ENCODE results near the gene ZSWIM5.
"Not testable (repeated sequence)": the region's sequence is repeated elsewhere in the genome, so short reads cannot be mapped to it uniquely, and the experiment has no call there.

Gene ZSWIM5

DNA sequence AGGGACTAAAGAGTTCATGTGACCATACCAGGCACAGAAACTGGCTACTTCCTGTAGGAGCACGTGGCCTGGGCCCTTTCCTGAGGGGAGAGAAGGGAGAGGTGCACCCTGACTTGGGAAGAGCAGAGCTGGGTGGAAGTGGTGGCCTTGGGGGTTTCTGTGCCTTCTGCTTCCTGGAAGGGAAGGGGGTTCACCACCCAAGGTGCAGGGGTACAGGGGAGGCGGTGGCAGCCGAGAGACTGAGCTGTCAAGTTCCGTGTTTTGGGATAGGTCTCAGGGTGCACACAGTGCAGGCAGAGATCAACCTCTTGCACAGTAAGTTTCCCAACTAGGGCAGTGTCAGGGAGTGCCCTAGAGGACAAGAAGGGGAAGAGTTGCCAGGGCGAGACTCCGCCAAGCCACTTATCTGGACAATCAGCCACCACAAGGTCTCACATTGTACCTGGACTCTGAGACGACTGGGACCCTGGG is 205.4 kb downstream of the ZSWIM5 start:
- TF ChIP-seq, protein P1, sequence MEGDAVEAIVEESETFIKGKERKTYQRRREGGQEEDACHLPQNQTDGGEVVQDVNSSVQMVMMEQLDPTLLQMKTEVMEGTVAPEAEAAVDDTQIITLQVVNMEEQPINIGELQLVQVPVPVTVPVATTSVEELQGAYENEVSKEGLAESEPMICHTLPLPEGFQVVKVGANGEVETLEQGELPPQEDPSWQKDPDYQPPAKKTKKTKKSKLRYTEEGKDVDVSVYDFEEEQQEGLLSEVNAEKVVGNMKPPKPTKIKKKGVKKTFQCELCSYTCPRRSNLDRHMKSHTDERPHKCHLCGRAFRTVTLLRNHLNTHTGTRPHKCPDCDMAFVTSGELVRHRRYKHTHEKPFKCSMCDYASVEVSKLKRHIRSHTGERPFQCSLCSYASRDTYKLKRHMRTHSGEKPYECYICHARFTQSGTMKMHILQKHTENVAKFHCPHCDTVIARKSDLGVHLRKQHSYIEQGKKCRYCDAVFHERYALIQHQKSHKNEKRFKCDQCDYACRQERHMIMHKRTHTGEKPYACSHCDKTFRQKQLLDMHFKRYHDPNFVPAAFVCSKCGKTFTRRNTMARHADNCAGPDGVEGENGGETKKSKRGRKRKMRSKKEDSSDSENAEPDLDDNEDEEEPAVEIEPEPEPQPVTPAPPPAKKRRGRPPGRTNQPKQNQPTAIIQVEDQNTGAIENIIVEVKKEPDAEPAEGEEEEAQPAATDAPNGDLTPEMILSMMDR (IDR thresholded peaks at IDR 0.05; ENCODE audit: low read depth, low read length), result no peak
- no peak for DNase-seq (ENCODE audit: extremely low read depth, low read depth)

DNA sequence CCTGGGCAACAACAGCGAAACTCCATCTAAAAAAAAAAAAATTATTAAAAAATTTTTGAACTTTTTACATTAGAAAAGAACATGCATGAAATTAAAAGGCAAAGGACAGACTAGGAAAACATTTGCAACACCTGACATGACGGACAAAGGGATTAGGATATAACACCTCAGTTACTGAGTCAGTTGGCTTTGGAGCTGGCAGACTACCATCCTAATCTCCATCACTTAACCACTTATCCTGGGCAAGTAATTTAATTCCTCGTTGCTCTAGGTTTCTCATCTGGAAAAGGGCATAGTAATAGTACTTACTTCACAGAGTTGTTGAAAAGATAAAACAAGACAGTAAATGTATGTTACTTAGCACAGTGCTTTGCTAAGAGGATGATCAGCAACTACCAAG is 207.2 kb downstream of the ZSWIM5 start:
- no peak for DNase-seq (ENCODE audit: extremely low read depth, low read depth)

DNA sequence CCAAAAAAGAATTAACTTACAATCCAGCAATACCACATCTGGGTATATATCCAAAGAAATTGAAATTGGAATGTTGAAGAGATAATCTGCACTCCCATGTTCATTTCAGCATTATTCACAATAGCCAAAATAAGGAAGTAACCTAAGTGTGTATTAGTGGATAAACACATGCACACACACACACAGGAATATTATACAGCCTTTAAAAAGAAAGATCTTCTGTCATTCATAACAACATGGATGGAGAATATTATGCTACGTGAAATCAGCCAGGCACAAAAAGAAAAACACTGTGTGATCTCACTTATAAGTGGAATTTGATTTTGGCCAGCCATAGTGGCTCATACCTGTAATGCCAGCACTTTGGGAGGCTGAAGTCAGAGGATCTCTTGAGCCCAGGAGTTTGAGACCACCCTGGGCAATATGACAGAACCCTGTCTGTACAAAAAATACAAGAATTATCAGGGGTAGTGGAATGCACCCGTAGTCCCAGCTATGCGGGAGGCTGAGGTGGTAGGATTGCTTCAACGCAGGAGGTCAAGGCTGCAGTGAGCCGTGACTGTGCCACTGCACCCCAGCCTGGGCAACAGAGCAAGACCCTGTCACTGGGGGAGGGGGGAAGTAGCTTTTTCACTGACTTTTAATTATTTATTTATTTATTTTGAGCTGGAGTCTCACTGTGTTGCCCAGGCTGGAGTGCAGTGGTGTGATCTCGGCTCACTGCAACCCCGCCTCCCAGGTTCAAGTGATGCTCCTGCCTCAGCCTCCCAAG is 210.8 kb downstream of the ZSWIM5 start:
- no peak for DNase-seq (ENCODE audit: extremely low read depth, low read depth)
- TF ChIP-seq, protein P1 (IDR thresholded peaks at IDR 0.05; ENCODE audit: low read depth, low read length), result no peak

More for the DNA sequence above, 207.2 kb downstream of the ZSWIM5 start:
- TF ChIP-seq, protein P1 (IDR thresholded peaks at IDR 0.05; ENCODE audit: low read depth, low read length), result no peak

DNA sequence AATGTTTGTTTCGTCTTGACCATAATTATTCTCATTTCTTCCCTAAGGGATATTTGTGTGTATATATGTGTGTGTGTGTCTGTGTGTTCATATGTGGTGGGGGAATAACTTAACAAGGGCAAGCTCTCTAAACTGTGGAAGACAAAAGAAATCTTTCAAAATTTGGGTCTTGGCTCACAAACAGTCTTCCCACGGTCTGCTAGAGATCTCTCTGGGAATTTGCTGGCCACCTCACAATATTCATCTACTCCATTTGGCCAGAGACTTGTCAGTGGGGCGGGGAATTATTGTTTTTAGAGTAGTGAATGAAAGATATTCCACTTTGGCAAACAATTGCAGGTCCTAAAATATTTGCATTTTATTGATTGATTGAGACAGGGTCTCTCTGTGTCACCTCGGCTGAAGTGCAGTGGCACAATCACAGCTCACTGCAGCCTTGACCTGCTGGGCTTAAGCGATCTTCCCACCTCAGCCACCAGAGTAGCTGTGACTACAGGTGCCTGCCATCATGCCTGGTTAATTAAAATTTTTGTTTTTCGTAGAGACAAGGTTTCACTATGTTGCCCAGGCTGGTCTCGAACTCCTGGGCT is 212.0 kb downstream of the ZSWIM5 start:
- no peak for DNase-seq (ENCODE audit: extremely low read depth, low read depth)
- TF ChIP-seq, protein P1 (IDR thresholded peaks at IDR 0.05; ENCODE audit: low read depth, low read length), result no peak

DNA sequence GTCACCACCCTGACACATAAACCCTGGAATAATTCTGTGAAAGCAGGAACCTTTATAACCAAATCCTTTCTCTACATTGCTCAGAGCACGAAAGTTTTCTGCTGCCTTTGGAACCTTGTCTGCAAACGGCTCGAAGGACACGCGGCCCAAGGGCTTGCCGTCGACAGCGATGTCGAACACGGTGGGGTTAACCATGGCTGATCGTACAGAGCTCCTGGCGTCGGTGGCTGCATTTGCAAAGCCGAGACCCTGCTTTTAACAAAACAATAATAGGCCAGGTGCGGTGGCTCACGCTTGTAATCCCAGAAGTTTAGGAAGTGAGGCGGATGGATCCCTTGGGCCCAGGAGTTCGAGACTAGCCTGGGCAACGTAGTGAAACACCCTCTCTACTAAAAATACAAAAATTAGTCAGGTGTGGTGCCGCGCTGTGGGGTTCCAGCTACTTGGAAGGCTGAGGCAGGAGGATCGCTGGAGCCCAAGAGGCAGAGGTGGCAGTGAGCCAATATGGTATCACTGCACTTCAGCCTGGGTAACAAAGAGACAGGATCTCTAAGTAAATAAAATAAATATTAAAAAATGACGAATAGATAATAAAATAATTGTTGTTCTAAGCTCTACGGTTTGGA is 217.8 kb downstream of the ZSWIM5 start:
- TF ChIP-seq, protein P1 (IDR thresholded peaks at IDR 0.05; ENCODE audit: low read depth, low read length), result no peak
- DNase-seq (ENCODE audit: extremely low read depth, low read depth), result no peak

DNA sequence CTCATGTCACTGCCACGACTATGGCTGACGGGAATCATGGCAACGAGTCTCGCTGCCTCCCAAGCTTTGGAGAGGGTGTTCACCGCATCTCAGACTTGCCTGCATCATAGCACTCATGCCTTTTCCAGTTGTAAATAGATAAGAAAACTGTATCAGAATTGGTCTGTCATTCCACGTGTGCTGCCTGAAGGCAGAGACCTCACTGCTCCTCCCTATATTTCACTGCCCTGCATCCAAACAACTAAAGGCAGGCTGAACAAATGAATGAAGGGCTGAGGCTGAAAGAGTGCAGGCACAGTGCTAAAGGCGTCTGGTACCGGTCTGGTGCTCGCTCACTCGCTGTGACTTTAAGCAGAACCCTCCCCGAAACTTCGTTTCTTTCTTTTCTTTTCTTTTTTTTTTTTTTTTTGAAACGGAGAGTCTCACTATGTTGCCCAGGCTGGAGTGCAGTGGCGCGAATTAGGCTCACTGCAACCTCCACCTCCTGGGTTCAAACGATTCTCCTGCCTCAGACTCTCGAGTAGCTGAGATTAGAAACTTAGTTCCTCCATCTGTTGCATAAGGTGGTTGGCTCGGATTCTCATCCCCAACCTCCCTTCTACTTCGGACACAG is 220.6 kb downstream of the ZSWIM5 start:
- DNase-seq (ENCODE audit: extremely low read depth, low read depth), result no peak
- TF ChIP-seq, protein P1 (IDR thresholded peaks at IDR 0.05; ENCODE audit: low read depth, low read length), result no peak

DNA sequence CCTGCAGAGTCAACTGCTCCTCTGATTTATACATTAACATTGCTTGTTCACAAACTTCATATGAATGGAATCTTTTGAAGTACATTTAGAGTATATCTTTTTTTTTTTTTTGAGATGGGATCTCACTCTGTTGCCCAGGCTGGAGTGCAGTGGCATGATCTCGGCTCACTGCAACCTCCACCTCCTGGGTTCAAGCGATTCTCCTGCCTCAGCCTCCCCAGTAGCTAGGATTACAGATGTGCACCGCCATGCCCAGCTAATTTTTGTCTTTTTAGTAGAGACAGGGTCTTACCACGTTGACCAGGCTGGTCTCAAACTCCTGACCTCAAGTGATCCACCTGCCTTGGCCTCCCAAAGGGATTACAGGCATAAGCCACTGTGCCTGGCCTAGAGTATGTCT is 229.0 kb downstream of the ZSWIM5 start:
- DNase-seq (ENCODE audit: extremely low read depth, low read depth), result not testable (repeated sequence)

All from AG09319 (cell line).